ENCODE results near the gene TMBIM1. TPM values are rescaled to one million over a fixed set of nuclear protein-coding genes. Genes with fewer than 3 reads are reported as not detected.

The TMBIM1 gene
- polyA plus RNA-seq, 4 donors, result 112 to 328 (median 155) TPM

GRCh38 chr2:218226903-218227302 is 65.4 kb downstream of the TMBIM1 start:
- no peak for DNase-seq
- Histone ChIP-seq H3K27me3 (ENCODE audit: control insufficient read depth in 3 of 3, insufficient read depth in 3 of 3, low read length in 3 of 3) (no peaks in the 10 kb centered on the region), H3K36me3 (ENCODE audit: control insufficient read depth in 3 of 3, insufficient read depth in 2 of 3, low read depth in 1 of 3, low read length in 3 of 3) (peaks cover 5 to 36% (median 20%) of the 10 kb centered on the region in 3 donors), H3K4me1 (ENCODE audit: control insufficient read depth in 3 of 3, insufficient read depth in 2 of 3, low read depth in 1 of 3, low read length in 2 of 3) (peaks cover 13 to 41% (median 26%) of the 10 kb centered on the region in 3 donors), H3K27ac (ENCODE audit: low read depth in 1 of 3, low read length in 2 of 3) (no peak overlapping the region), H3K9me3 (ENCODE audit: control insufficient read depth in 2 of 2, insufficient read depth in 1 of 2, low read depth in 1 of 2, low read length in 1 of 2) (no peaks in the 10 kb centered on the region), H3K4me3 (ENCODE audit: low read depth in 1 of 3, low read length in 3 of 3) (no peak overlapping the region)
- no peak for FAIRE-seq
- WGBS, 3 donors, result 81 to 87% (median 83%) methylated on average over 3 of the region's 3 CpGs

Other genes with a start within 250 kb of the TMBIM1 start
- under 1 TPM in 3 of 4 donors, not detected in 1; 0.22 to 0.25 (median 0.24) TPM for gene RUFY4, start 223.2 kb downstream of the TMBIM1 start, polyA plus RNA-seq
- gene CXCR2, start 166.5 kb downstream of the TMBIM1 start, polyA plus RNA-seq, result under 1 TPM in 3 of 4 donors, not detected in 1; 0.04 to 0.45 (median 0.07) TPM
- gene CXCR1, start 125.5 kb downstream of the TMBIM1 start, polyA plus RNA-seq, result under 1 TPM in 2 of 4 donors, not detected in 2; 0.03 to 0.22 TPM
- 100 to 1,000 TPM; 242 to 300 (median 270) TPM for gene ARPC2, start 75.3 kb downstream of the TMBIM1 start, polyA plus RNA-seq
- 1 to 10 TPM; 1.3 to 3.9 (median 1.6) TPM for gene GPBAR1, start 31.5 kb downstream of the TMBIM1 start, polyA plus RNA-seq
- 100 to 1,000 TPM; 101 to 134 (median 118) TPM for gene AAMP, start 22.4 kb downstream of the TMBIM1 start, polyA plus RNA-seq
- gene PNKD, start 22.0 kb downstream of the TMBIM1 start, polyA plus RNA-seq, result 100 to 1,000 TPM in 2 of 4 donors, 10 to 100 TPM in 2; 88.4 to 137 (median 104) TPM
- gene CATIP, start 64.4 kb upstream of the TMBIM1 start, polyA plus RNA-seq, result under 1 TPM in 2 of 4 donors, not detected in 2; 0.09 to 0.18 TPM
- gene SLC11A1, start 89.8 kb upstream of the TMBIM1 start, polyA plus RNA-seq, result 1 to 10 TPM in 2 of 4 donors, under 1 TPM in 2; 0.54 to 8.4 (median 2.0) TPM
- gene CTDSP1, start 107.4 kb upstream of the TMBIM1 start, polyA plus RNA-seq, result 100 to 1,000 TPM in 3 of 4 donors, 10 to 100 TPM in 1; 94.3 to 181 (median 127) TPM
- 100 to 1,000 TPM; 247 to 678 (median 313) TPM for gene VIL1, start 126.6 kb upstream of the TMBIM1 start, polyA plus RNA-seq

Measured in small intestine (tissue), 7 donors.